Neuronal stem cell (in vitro differentiated cells): ENCODE results near the gene DCT. TPM values are rescaled to one million over a fixed set of nuclear protein-coding genes. Genes with fewer than 3 reads are reported as not detected.
"Not testable (repeated sequence)": the region's sequence is repeated elsewhere in the genome, so short reads cannot be mapped to it uniquely, and the experiment has no call there.

Source experiments
- DNase-seq: peaks from one replicate; pipeline ENCODE4 v3.0.0-alpha.2; 2013; ENCODE audit warnings: low spot score
- H2AFZ ChIP-seq: one replicate; pipeline ENCODE4 v1.6.1; 2013; ENCODE audit warnings: mild to moderate bottlenecking, low read length, inconsistent platforms
- H2AK5ac ChIP-seq: 2 replicates; pipeline ENCODE4 v1.6.1; 2013; ENCODE audit warnings: low read depth, mild to moderate bottlenecking, inconsistent platforms, low read length, moderate library complexity, mixed read lengths
- H2BK120ac ChIP-seq: 2 replicates; pipeline ENCODE4 v1.6.1; 2013; ENCODE audit warnings: low read depth, mild to moderate bottlenecking, inconsistent platforms, low read length, moderate library complexity, mixed read lengths
- H2BK12ac ChIP-seq: one replicate; pipeline ENCODE4 v1.6.1; 2013; ENCODE audit warnings: low read length, inconsistent platforms
- H2BK15ac ChIP-seq: 2 replicates; pipeline ENCODE4 v1.6.1; 2013; ENCODE audit warnings: mild to moderate bottlenecking, low read length, inconsistent platforms, mixed read lengths
- H2BK5ac ChIP-seq: one replicate; pipeline ENCODE4 v1.6.1; 2013; ENCODE audit warnings: inconsistent platforms, mild to moderate bottlenecking, low read length, moderate library complexity
- H3K14ac ChIP-seq: one replicate; pipeline ENCODE4 v1.6.1; 2013; ENCODE audit warnings: low read length, inconsistent platforms
- H3K18ac ChIP-seq: 2 replicates; pipeline ENCODE4 v1.6.1; 2013; ENCODE audit warnings: low read length, inconsistent platforms
- H3K23ac ChIP-seq: 2 replicates; pipeline ENCODE4 v1.6.1; 2013; ENCODE audit warnings: low read depth, mild to moderate bottlenecking, mixed read lengths, low read length, inconsistent platforms; ENCODE audit not compliant: poor library complexity
- H3K27ac ChIP-seq: replicated peaks from 3 replicates; pipeline ENCODE4 v1.5.1; 2013; ENCODE audit warnings: low read length, inconsistent platforms
- H3K27me3 ChIP-seq, 3 experiments: 2 replicates each; pipeline ENCODE4 v1.6.1; 2013; ENCODE audit warnings: low read length in 3 of 3, mild to moderate bottlenecking in 2 of 3, inconsistent platforms in 1 of 3, low read depth in 1 of 3, mixed read lengths in 1 of 3, moderate library complexity in 1 of 3; ENCODE audit not compliant: control insufficient read depth in 3 of 3, insufficient read depth in 3 of 3
- H3K36me3 ChIP-seq, 2 donors: replicated peaks in 1 of 2; 2 replicates each; pipeline ENCODE4 v1.6.1; 2013; ENCODE audit warnings: low read length in 2 of 2; ENCODE audit not compliant: control insufficient read depth in 2 of 2, insufficient read depth in 2 of 2
- H3K4ac ChIP-seq: 2 replicates; pipeline ENCODE4 v1.6.1; 2013; ENCODE audit warnings: inconsistent platforms, mild to moderate bottlenecking, low read length, moderate library complexity
- H3K4me1 ChIP-seq, 2 donors: 1 replicate in 1 of 2; 2 replicates in 1 of 2; pipeline ENCODE4 v1.6.1; 2013; ENCODE audit warnings: low read length in 2 of 2, low read depth in 1 of 2; ENCODE audit not compliant: control insufficient read depth in 2 of 2, insufficient read depth in 1 of 2
- H3K4me2 ChIP-seq: one replicate; pipeline ENCODE4 v1.6.1; 2013; ENCODE audit warnings: mild to moderate bottlenecking, low read length, inconsistent platforms; ENCODE audit not compliant: insufficient read depth, poor library complexity, severe bottlenecking
- H3K4me3 ChIP-seq, 2 donors: 2 replicates each; pipeline ENCODE4 v1.5.1; 2013; ENCODE audit warnings: low read length in 2 of 2, mild to moderate bottlenecking in 2 of 2, inconsistent platforms in 1 of 2, moderate library complexity in 1 of 2
- H3K79me1 ChIP-seq: one replicate; pipeline ENCODE4 v1.6.1; 2013; ENCODE audit warnings: low read depth, mild to moderate bottlenecking, inconsistent platforms, low read length, moderate library complexity
- H3K9ac ChIP-seq: one replicate; pipeline ENCODE4 v1.6.1; 2013; ENCODE audit warnings: mild to moderate bottlenecking, low read depth, low read length, inconsistent platforms; ENCODE audit not compliant: poor library complexity
- H3K9me3 ChIP-seq, 2 donors: replicated peaks in 1 of 2; 2 replicates each; pipeline versions ENCODE3 to v1.6.1; 2013; ENCODE audit warnings: low read length in 2 of 2, mild to moderate bottlenecking in 2 of 2, inconsistent platforms in 1 of 2, low read depth in 1 of 2, mixed read lengths in 1 of 2, moderate library complexity in 1 of 2; ENCODE audit not compliant: control insufficient read depth in 2 of 2, insufficient read depth in 1 of 2
- H4K8ac ChIP-seq: one replicate; pipeline ENCODE4 v1.6.1; 2013; ENCODE audit warnings: low read depth, mild to moderate bottlenecking, inconsistent platforms, low read length, moderate library complexity
- H4K91ac ChIP-seq: one replicate; pipeline ENCODE4 v1.6.1; 2013; ENCODE audit warnings: low read length, low read depth, mild to moderate bottlenecking, inconsistent platforms; ENCODE audit not compliant: poor library complexity
- WGBS, 2 donors: extraction: QIAGEN DNeasy Blood & Tissue Kit; methylation state at CpG; one replicate each; pipeline ENCODE4 v1.1.7; 2013; ENCODE audit warnings: missing lambda C conversion rate in 2 of 2, mixed read lengths in 1 of 2; ENCODE audit not compliant: insufficient read length in 2 of 2, insufficient replicate concordance in 1 of 2; ENCODE audit errors: extremely low coverage in 2 of 2; 5-methylcytosine and 5-hydroxymethylcytosine counted together
- polyA plus RNA-seq, 2 experiments: library from polyadenylated mRNA; stranded (reverse); fragments of 200-250 nt; gene quantifications; one replicate each; pipeline ENCODE4 v1.2.3, GENCODE V29; 2013

The DCT gene
- polyA plus RNA-seq (2013, experiment 1 of 2): 0.33 TPM
- polyA plus RNA-seq (2013, experiment 2 of 2): 0.36 TPM

DNA sequence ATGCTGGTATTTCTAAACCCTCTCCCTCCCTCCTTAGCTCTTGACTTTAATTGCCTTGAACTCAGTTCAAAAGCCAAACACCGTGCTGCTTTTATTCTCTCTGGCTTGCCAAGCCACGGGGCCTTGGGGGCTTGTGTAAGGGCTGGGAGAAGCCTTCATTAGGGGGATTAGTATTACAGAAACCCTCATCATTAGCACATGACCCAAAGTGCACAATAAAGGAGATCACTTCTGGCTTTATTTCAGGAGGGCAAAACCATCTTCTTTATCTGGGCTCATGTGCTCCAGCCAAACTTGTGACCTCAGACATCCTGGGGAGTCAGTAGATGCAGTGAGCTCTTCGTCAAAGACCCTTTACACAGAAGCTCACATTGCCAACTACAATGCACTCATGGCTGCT, at the start of gene DCT:
DCT (minus strand) TSS at position 67 of the 400 bp plus-strand sequence. CDS start 427 bp downstream, outside the sequence.
- Histone ChIP-seq H4K91ac (no peak within 1 kb of the TSS), H2BK120ac (peak within 1 kb of the TSS; percentile 56), H2BK5ac (no peak within 1 kb of the TSS), H3K4me1 (peaks cover 8 to 17% of the 10 kb centered on the region in 2 donors), H3K9ac (no peak within 1 kb of the TSS), H2BK12ac (peak within 1 kb of the TSS; percentile 95), H3K27me3 (peaks cover 0 to 13% (median 0%) of the 10 kb centered on the region in 3 experiments), H2BK15ac (peak within 1 kb of the TSS; percentile 88), H3K18ac (peak within 1 kb of the TSS; percentile 87), H4K8ac (no peak within 1 kb of the TSS), H3K23ac (no peak within 1 kb of the TSS), H2AK5ac (no peak within 1 kb of the TSS), H3K4ac (no peak within 1 kb of the TSS), H3K14ac (no peak within 1 kb of the TSS), H3K79me1 (no peaks in the 10 kb centered on the region), H3K9me3 (no peaks in the 10 kb centered on the region), H3K27ac (peak within 1 kb of the TSS; percentile 50), H3K4me3 (no peak within 1 kb of the TSS), H3K36me3 (no peaks in the 10 kb centered on the region), H2AFZ (peak within 1 kb of the TSS; percentile 53), H3K4me2 (no peak within 1 kb of the TSS)
- peak; percentile 72 for DNase-seq
- WGBS, 2 donors: no CpG with 5 or more reads among the region's 3 CpGs

DNA sequence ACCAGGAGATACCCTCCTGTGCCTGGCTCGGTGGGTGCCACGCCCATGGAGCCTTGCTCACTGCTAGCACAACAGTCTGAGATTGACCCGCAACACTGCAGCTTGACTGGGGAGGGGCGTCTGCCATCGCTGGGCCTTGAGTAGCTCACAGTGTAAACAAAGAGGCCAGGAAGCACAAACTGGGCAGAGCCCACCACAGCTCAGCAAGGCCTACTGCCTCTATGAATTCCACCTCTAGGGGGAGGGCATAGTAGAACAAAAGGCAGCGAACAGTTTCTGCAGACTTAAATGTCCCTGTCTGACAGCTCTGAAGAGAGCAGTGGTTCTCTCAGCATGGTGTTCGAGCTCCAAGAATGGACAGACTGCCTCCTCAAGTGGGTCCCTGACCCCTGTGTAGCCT, 47.5 kb upstream of the DCT start:
- H3K27me3 ChIP-seq, H3K4me3 ChIP-seq, H3K9ac ChIP-seq, H3K9me3 ChIP-seq, H2AFZ ChIP-seq, H2BK120ac ChIP-seq, H3K27ac ChIP-seq, H2BK15ac ChIP-seq, H3K4me2 ChIP-seq, H3K14ac ChIP-seq, H4K8ac ChIP-seq, H2BK12ac ChIP-seq, H3K23ac ChIP-seq, H3K79me1 ChIP-seq, H3K18ac ChIP-seq, DNase-seq, H2AK5ac ChIP-seq, H2BK5ac ChIP-seq, H3K4ac ChIP-seq, H3K36me3 ChIP-seq, H4K91ac ChIP-seq, H3K4me1 ChIP-seq: not testable (repeated sequence)
- WGBS, 2 donors: no CpG with 5 or more reads among the region's 7 CpGs

DNA sequence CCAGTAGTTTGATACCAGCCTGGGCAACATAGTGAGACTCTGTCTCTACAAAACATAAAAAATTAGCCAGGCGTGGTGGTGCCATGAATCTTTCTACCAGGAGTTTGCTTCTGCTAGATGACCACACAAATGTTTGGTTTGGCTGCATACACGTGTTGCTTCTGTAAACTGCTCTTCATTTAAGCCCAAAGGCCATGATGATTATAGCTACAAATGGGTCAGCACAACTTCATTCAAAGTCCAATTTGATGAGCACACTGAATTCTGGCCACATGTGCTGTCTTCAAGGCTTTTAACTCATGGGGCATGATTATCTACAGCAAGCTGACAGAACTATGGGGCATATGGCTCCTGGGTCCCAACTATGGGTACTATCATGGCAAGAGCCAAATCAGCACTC, 46.3 kb upstream of the DCT start:
- Histone ChIP-seq H3K36me3 (no peaks in the 10 kb centered on the region), H3K27ac (no peak overlapping the region), H3K27me3 (peaks cover 0 to 3% (median 0%) of the 10 kb centered on the region in 3 experiments), H3K4ac (no peak overlapping the region), H2AK5ac (no peak overlapping the region), H3K18ac (no peak overlapping the region), H3K9ac (no peak overlapping the region), H3K4me1 (no peaks in the 10 kb centered on the region), H2BK120ac (no peak overlapping the region), H3K9me3 (no peaks in the 10 kb centered on the region), H3K79me1 (no peaks in the 10 kb centered on the region), H3K14ac (no peak overlapping the region), H2BK5ac (no peak overlapping the region), H4K8ac (no peak overlapping the region), H3K23ac (no peak overlapping the region), H3K4me3 (no peak overlapping the region), H2AFZ (no peak overlapping the region), H3K4me2 (no peak overlapping the region), H4K91ac (no peak overlapping the region), H2BK15ac (no peak overlapping the region), H2BK12ac (no peak overlapping the region)
- no CpG with 5 or more reads among the region's 2 CpGs for WGBS, 2 donors
- DNase-seq: no peak

DNA sequence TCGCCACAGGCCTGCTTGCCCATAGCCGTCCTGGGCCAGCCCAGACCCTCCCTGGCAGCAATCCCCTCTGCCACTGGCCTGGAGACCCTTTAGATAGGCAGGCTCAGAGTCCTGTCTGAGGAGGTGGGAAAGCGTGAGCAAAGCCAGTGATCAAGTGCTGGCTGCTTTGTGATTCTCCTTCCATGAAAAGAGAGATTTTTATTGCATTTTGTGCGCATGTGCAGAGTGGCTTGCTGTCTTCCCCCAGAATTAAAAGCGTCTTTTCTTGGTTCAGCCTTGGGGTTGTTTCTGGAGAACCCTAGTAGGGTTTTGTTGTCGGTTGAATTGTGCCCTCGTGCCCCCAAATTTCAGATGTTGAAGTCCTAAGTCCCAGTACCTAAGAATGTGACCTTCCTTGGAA, 44.9 kb upstream of the DCT start:
- H2BK120ac ChIP-seq: no peak overlapping the region
- H3K23ac ChIP-seq: no peak overlapping the region

More for the DNA sequence above, 44.9 kb upstream of the DCT start:
- H3K27ac ChIP-seq: no peak overlapping the region
- H3K36me3 ChIP-seq: no peaks in the 10 kb centered on the region
- H3K27me3 ChIP-seq: peaks cover 0 to 3% (median 0%) of the 10 kb centered on the region in 3 experiments
- no peak for DNase-seq
- H3K4ac ChIP-seq: no peak overlapping the region
- H4K91ac ChIP-seq: no peak overlapping the region
- no peak overlapping the region for H2BK5ac ChIP-seq
- H3K9me3 ChIP-seq: no peaks in the 10 kb centered on the region
- peak overlapping the region; percentile 47 for H2AK5ac ChIP-seq
- H3K79me1 ChIP-seq: no peaks in the 10 kb centered on the region
- peak overlapping the region; percentile 30 for H3K18ac ChIP-seq
- H2BK15ac ChIP-seq: no peak overlapping the region
- no peak overlapping the region for H3K14ac ChIP-seq
- no peak overlapping the region for H2BK12ac ChIP-seq
- H3K9ac ChIP-seq: no peak overlapping the region
- no peak overlapping the region for H2AFZ ChIP-seq
- H3K4me2 ChIP-seq: no peak overlapping the region
- WGBS, 2 donors: no CpG with 5 or more reads among the region's 7 CpGs
- peaks cover 0 to 1% of the 10 kb centered on the region in 2 donors for H3K4me1 ChIP-seq
- H4K8ac ChIP-seq: no peak overlapping the region
- no peak overlapping the region for H3K4me3 ChIP-seq
